HG03095 (cell line): Measurements from ENCODE around the gene SSX2IP.

Source experiments
- ATAC-seq: cut with Tn5 transposase; IDR thresholded peaks from one replicate; pipeline ENCODE4 v1.9.1; 2021; ENCODE audit warnings: moderate library complexity; ENCODE audit not compliant: unreplicated experiment

SSX2IP gene

DNA sequence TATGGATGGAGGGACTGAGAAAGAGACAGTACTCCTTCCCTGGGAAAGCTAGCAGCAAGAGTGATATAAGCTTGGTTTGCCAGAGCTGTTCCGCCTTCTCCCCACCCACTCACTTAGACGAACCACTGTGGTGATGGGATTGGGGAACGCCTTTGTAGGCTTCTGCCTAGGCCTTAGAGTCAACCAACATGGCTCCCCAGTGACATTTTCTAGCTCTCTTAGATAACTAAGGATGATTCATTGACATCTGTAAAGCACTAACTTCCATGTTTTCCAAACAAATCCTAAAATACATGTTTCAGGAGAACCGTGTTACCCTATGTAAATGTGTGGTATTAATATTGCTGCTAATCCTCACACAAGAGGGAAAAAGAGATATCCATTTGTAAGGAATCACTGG, 21.6 kb upstream of the SSX2IP start:
- ATAC-seq, result no peak

GRCh38 chr1:84711121-84711520, 20.9 kb upstream of the SSX2IP start:
- ATAC-seq, result no peak

DNA sequence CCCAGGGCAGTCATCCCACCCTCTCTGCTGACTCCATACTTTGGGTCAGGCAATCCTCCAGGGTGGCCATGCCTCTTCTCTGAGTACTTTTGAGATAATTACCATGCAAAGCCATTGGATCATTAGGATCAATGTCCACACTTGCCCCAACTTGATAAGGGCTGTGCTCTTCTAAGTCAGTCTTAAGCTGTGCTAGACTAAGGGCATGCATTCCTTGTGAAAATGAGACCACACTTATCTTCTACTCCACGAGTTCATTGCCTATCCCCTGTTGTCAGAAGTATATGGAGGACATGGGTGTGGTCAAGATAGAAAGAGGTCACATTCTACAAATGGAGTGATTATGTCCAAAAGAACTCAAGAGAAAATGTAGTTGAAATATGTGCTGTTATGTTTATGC, 18.9 kb upstream of the SSX2IP start:
- ATAC-seq, result no peak

DNA sequence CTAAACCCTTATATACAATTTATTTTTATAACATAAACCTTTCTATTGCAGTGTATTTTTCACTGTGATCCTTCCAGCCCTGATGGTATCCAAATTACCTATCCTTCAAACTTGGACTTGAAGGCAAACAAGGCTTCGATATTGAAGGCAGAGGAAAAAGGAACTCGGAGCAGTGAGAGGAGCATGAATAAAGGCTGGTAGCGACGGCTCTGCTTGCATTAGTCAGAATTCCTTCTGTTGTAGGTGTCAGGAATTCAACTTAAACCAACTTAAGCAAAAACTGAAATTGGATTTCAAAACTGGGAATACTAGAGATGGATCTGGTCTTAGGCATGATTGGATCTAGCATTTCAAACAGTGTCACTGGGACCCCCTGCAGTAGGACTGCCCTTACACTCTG, 17.8 kb upstream of the SSX2IP start:
- ATAC-seq, result no peak

- no peak for ATAC-seq
Measured at GRCh38 chr1:84705513-84705912, 15.3 kb upstream of the SSX2IP start.

DNA sequence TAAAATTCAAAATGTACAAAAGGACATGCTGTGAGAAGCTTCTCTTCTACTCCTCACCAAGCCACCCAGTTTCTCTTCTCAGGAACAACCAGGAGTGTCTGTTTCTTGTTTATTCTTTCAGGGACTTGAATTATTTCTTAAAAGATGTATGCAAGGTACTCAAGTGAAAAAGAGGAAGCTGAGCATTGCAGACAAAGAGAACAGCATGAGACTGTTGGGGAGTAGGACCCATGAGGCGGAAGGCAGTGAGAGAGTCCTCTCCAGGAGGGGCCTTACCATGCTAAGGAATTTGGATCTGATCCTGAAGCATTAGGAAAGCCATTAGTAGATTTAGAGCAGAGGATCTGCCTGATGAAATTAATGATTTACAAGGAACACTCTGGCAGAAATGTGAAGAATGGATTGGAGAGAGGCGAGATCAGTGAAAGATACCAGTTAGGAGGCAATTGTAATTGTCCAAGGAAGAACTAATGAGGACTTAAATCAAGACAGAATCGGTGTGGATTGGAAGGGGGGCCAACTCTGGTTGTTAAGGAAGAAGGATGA, 14.7 kb upstream of the SSX2IP start:
- no peak for ATAC-seq

DNA sequence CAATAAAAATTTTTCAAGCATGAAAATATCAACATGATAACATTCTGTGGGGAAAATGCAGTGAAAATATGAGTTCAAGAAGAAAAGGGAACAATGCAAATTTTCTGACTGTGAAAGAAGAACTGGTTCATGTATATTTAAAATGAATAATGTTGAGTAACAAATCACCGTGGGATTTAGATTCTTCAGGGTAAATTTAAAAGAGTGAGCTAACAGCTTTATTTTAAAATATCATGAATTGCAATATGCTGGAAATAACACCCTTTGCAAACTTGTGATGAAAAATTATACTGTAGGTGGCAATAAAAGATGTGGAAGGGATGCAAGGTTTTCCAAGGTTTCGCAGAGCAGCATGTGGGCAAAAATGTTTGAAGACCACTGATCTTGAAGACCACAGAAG, 13.2 kb upstream of the SSX2IP start:
- no peak for ATAC-seq

DNA sequence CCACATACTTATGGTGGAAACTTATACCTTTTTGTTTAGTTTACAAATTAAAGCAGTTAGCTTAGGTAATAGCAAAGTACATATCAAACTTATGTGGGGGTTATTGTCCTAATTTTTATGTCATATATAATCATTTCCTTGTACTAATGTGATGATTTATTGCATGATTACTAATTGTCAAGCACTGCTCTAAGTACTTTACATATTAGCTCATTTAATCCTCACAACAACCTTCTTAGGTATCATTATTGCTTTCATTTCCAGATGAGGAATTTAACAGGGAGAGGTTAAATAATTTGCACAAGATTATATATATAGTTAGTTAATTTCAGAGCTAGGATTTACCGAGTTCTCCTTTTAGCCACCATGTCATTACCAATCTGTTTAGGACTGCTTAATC, 11.9 kb upstream of the SSX2IP start:
- no peak for ATAC-seq

- ATAC-seq, result no peak
Measured at GRCh38 chr1:84701376-84701775, 11.1 kb upstream of the SSX2IP start.

DNA sequence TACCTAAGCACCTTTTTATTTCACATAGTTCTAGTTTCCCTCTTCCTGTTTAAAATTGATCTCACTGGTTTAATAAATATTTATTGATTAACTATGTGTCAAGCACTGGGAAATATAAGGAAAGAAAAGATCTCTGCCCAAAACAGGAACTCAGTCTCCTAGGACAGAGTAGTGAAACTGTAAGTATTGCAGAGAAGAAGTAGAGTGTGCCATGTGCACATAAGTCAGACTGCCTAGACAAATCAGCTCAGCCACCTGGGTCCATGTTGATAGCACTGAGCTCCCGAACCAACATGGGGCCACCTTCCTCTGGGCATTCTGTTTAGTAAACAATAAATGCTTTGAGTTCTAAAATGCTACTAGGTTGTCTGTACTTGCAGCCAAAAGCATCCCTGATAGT, 9.8 kb upstream of the SSX2IP start:
- peak; percentile 69 for ATAC-seq

DNA sequence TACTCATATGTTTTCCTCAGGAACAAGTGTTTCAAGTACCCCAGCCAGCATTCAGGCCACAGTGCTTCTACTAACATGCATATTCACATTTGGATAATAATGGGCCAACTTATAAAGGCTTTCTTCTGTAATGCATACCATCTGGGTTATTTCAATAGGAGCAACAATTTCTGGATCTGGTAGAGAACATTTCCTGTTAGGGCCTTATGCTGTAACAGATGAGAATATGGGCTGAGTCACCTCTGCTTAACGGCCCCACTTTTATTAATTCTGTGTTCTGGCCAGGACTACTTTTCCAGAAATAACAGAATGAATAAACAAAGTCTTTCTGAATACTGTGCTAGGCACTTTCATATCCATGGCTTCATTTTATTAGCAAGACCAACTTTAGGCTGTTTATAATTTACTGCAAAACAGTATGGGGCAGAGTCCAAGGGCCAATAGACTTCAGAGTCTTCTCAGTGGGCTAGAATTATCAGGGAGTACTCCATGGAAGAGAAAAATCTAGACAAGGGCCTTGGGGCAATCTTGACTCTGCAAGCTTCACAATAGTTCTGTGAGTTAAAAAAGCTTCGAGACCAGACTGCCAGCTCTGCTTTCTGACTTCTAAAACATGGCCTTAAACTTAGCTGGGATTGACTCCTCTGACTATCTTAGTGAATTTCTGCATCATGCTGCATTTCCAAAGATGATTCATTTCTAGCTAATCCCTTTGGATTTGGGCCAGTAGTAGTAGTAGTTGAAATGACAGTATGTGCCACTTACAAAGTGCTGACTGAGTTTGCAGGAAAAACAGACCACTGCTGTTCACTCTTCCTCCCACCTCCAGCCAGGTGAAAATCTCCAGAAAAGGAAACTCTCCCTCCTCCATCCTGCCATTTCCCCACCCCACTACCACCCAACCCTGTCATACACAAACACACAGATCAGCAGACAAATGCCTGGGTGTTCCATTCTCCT, 8.2 kb upstream of the SSX2IP start:
- ATAC-seq, result no peak

DNA sequence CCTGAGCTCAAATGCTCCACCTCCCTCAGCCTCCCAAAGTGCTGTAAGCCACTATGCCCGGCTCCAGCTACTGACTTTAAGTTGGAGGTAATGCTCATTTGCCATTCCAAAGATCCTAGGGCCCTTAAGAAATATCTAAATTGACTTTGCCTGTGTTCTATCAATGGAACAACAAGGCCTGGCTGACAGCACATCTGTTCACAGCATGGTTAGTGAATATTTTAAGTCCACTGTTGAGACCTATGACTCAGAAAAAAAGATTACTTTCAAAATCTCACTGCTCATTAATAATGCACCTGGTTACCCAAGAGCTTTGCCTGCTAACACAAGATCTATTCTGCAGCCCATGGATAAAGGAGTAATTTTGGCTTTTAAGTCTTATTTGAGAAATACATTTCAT, 3.5 kb upstream of the SSX2IP start:
- no peak for ATAC-seq

- ATAC-seq, result no peak
Measured at GRCh38 chr1:84693005-84693404, 2.7 kb upstream of the SSX2IP start.

GRCh38 chr1:84692391-84692790, 2.1 kb upstream of the SSX2IP start:
- ATAC-seq, result no peak

GRCh38 chr1:84691122-84691783, 992 bp upstream of the SSX2IP start:
- ATAC-seq, result no peak

- ATAC-seq, result peak; percentile 24
Measured at GRCh38 chr1:84689514-84690396, 506 bp downstream of the SSX2IP start.

- ATAC-seq, result no peak
Measured at GRCh38 chr1:84688463-84689061, 1.7 kb downstream of the SSX2IP start.

DNA sequence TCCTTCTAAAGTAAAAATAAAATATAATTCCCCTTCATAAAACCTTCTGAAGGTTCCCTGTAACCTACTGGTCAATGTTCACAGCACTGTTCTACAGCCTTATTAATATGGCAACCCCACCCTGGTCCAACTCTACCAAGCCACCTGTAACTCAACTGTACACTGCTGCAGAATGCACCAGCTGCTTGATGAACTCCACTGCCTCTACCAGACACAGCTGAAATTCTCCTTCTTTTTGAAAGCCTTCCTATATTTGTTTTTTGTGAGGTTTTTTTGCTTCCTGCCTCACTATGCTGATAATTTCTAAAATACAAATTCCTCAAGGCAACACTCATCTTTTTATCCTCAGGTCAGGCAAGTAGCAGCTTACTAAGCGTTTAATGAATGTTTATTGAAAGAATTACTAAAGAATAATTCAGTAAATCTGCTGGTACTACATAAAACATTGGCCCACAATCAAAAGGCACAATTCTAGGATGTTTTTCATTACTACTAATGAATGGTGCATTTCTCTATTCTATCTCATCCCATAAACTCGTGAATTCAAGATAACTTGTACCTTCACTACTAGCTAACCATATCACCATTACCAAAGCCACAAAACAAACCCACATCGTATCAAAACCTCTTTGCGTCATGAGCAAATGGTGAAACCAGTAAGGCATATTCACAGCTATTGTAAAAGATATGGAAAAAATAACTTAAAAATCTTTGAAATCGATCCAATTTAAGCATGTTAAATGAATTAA, 2.4 kb downstream of the SSX2IP start:
- ATAC-seq, result no peak

- no peak for ATAC-seq
Measured at GRCh38 chr1:84686223-84686622, 4.0 kb downstream of the SSX2IP start.

- ATAC-seq, result no peak
Measured at GRCh38 chr1:84683508-84683907, 6.8 kb downstream of the SSX2IP start.
